GM18861 (cell line): ENCODE measurements around the gene PEX13.
A peak's percentile ranks its signal among the peaks of the same experiment; 100 is the strongest.

Experiments
- ATAC-seq: cut with Tn5 transposase; IDR thresholded peaks from one replicate; pipeline ENCODE4 v1.9.1; 2021; ENCODE audit not compliant: unreplicated experiment

PEX13 gene

GRCh38 chr2:61065714-61066709 lies 48.5 kb downstream of the PEX13 start, which contains the start of gene SANBR:
TSS of gene SANBR (plus strand) at chr2:61065871. CDS start at chr2:61070351, 4,480 bp downstream.
- peak; percentile 89 for ATAC-seq

GRCh38 chr2:61074100-61074499 lies 56.6 kb downstream of the PEX13 start:
- ATAC-seq, result no peak

GRCh38 chr2:61085883-61086282 lies 68.4 kb downstream of the PEX13 start:
- no peak for ATAC-seq

- ATAC-seq, result no peak
These were observed 72.3 kb downstream of the PEX13 start for GRCh38 chr2:61089797-61090196.

GRCh38 chr2:61090386-61090921 lies 72.9 kb downstream of the PEX13 start:
- no peak for ATAC-seq

- ATAC-seq, result no peak
These were observed 74.0 kb downstream of the PEX13 start for GRCh38 chr2:61091485-61091884.

GRCh38 chr2:61096438-61096837 lies 78.9 kb downstream of the PEX13 start:
- no peak for ATAC-seq

GRCh38 chr2:61100801-61101200 lies 83.3 kb downstream of the PEX13 start:
- no peak for ATAC-seq
